HG02973 (cell line): ENCODE measurements around the gene ATP2B3.

ENCODE experiments used
- ATAC-seq: cut with Tn5 transposase; IDR thresholded peaks from one replicate; pipeline ENCODE4 v1.9.1; 2021; ENCODE audit warnings: moderate library complexity; ENCODE audit not compliant: unreplicated experiment

The ATP2B3 gene

GRCh38 chrX:153631907-153632594 lies 114.6 kb downstream of the ATP2B3 start:
- no peak for ATAC-seq
